Measurements from ENCODE around the gene GNGT2.

GRCh38 chr17:49193513-49194296, 16.7 kb downstream of the GNGT2 start:
- TF ChIP-seq CTCF (IDR thresholded peaks at IDR 0.05) (no peak), POLR2A (IDR thresholded peaks at IDR 0.05) (no peak)
